HCT116 (cell line): Measurements from ENCODE around the gene ARHGAP21. TPM values are rescaled to one million over a fixed set of nuclear protein-coding genes. Genes with fewer than 3 reads are reported as not detected.

ENCODE experiments used
- ATAC-seq: fragments of 200-7000 bp; cut with Tn5 transposase; 2 replicates; pipeline ENCODE4 v1.9.1; 2020; ENCODE audit warnings: mild to moderate bottlenecking, moderate library complexity
- BruUV-seq: library from RNA; stranded (reverse); fragments of 400-500 nt; replicated peaks from 2 replicates; lab custom pipeline; 2021; lab: Mats Ljungman, UMichigan
- CTCF ChIA-PET: fragments of 300-600 bp; sonication (Branson Sonifier 250); formaldehyde crosslinking; loops from one replicate; lab custom pipeline; 2021; ENCODE audit warnings: antibody characterized with exemption; lab: Charles Lee
- POLR2A ChIA-PET: fragments of 300-600, 350-600 bp; sonication (Branson Sonifier 250); formaldehyde crosslinking; loops from one replicate; lab custom pipeline; 2021; ENCODE audit warnings: antibody characterized with exemption; lab: Charles Lee
- RAD21 ChIA-PET, 2 experiments: fragments of 300-600 bp; sonication (Branson Sonifier 250); formaldehyde crosslinking; loops; one replicate each; lab custom pipeline; 2023; ENCODE audit warnings: low total read pairs in 2 of 2; ENCODE audit not compliant: uncharacterized antibody in 2 of 2, unreplicated experiment in 2 of 2, low non-redundant PET in 1 of 2; lab: Charles Lee
- DNase-seq: peaks from one replicate; pipeline ENCODE4 v3.0.0-alpha.2; 2010; ENCODE audit warnings: low read depth, low spot score
- H2AFZ ChIP-seq: fragments of 200-600 bp; shearing (Covaris generic), sonication (generic); 2 replicates; pipeline ENCODE4 v1.6.1; 2017; ENCODE audit warnings: low read depth, mixed run types, mixed read lengths, antibody characterized with exemption, low read length; ENCODE audit not compliant: poor library complexity, severe bottlenecking
- H3K27ac ChIP-seq: 2 replicates; pipeline ENCODE4 v1.5.1; 2012; ENCODE audit warnings: low read depth, low read length
- H3K27me3 ChIP-seq: fragments of 200-600 bp; sonication (generic); 2 replicates; pipeline ENCODE4 v1.6.1; 2016; ENCODE audit warnings: mixed run types, low read length, mixed read lengths; ENCODE audit not compliant: insufficient read depth
- H3K36me3 ChIP-seq, 2 experiments: fragments of 200-500 bp in 1 of 2; fragments of 200-600 bp in 1 of 2; sonication (Bioruptor generic) in 1 of 2; sonication (generic) in 1 of 2; 2 replicates each; pipeline versions ENCODE4 v1.5.1 to v1.6.1; 2014 to 2016; ENCODE audit warnings: low read length in 2 of 2, inconsistent platforms in 1 of 2, mixed read lengths in 1 of 2, mixed run types in 1 of 2; ENCODE audit not compliant: insufficient read depth in 2 of 2, control insufficient read depth in 1 of 2
- H3K4me1 ChIP-seq, 2 experiments: fragments of 200-600 bp in 1 of 2; sonication (generic) in 1 of 2; 2 replicates each; pipeline versions ENCODE4 v1.5.1 to v1.6.1; 2012 to 2017; ENCODE audit warnings: low read length in 2 of 2, inconsistent platforms in 1 of 2, mild to moderate bottlenecking in 1 of 2, mixed read lengths in 1 of 2, mixed run types in 1 of 2, moderate library complexity in 1 of 2; ENCODE audit not compliant: insufficient read depth in 2 of 2, control insufficient read depth in 1 of 2
- H3K4me2 ChIP-seq: fragments of 200-600 bp; sonication (generic); 2 replicates; pipeline ENCODE4 v1.6.1; 2017; ENCODE audit warnings: mixed run types, low read length, mixed read lengths
- H3K4me3 ChIP-seq, 2 experiments: fragments of 200-600 bp in 1 of 2; sonication (generic) in 1 of 2; replicated peaks in 1 of 2; 2 replicates each; pipeline ENCODE4 v1.5.1; 2011 to 2016; ENCODE audit warnings: low read length in 2 of 2, control low read depth in 1 of 2, low read depth in 1 of 2, mild to moderate bottlenecking in 1 of 2, mixed read lengths in 1 of 2, mixed run types in 1 of 2
- H3K79me2 ChIP-seq: fragments of 200-600 bp; sonication (generic); 2 replicates; pipeline ENCODE4 v1.6.1; 2017; ENCODE audit warnings: mild to moderate bottlenecking, mixed run types, low read length, moderate library complexity, mixed read lengths; ENCODE audit not compliant: insufficient read depth
- H3K9ac ChIP-seq: fragments of 200-600 bp; sonication (generic); 2 replicates; pipeline ENCODE4 v1.6.1; 2016; ENCODE audit warnings: low read length, mixed read lengths
- H3K9me2 ChIP-seq: fragments of 200-600 bp; sonication (generic), shearing (Covaris generic); 2 replicates; pipeline ENCODE4 v1.6.1; 2017; ENCODE audit warnings: mixed run types, mild to moderate bottlenecking, moderate library complexity; ENCODE audit not compliant: insufficient read depth
- H3K9me3 ChIP-seq, 2 experiments: fragments of 200-500 bp in 1 of 2; fragments of 200-600 bp in 1 of 2; sonication (Bioruptor generic) in 1 of 2; sonication (generic) in 1 of 2; 2 replicates each; pipeline ENCODE4 v1.6.1; 2014 to 2017; ENCODE audit warnings: low read length in 2 of 2, mixed read lengths in 2 of 2, inconsistent platforms in 1 of 2, low read depth in 1 of 2, mild to moderate bottlenecking in 1 of 2, mixed run types in 1 of 2, moderate library complexity in 1 of 2; ENCODE audit not compliant: control insufficient read depth in 1 of 2, insufficient read depth in 1 of 2
- H4K20me1 ChIP-seq: fragments of 200-600 bp; sonication (generic), shearing (Covaris generic); 2 replicates; pipeline ENCODE4 v1.6.1; 2017; ENCODE audit warnings: mixed run types, mild to moderate bottlenecking, moderate library complexity; ENCODE audit not compliant: insufficient read depth
- FOSL1 ChIP-seq: IDR thresholded peaks from 2 replicates; pipeline ENCODE4 v1.6.1; 2012; ENCODE audit warnings: low read depth
- SIN3A ChIP-seq: IDR thresholded peaks from 2 replicates; pipeline ENCODE4 v1.6.1; 2012; ENCODE audit warnings: low read depth
- SP1 ChIP-seq: IDR thresholded peaks from 2 replicates; pipeline ENCODE4 v1.6.1; 2012; ENCODE audit warnings: low read depth
- SRF ChIP-seq: IDR thresholded peaks from 2 replicates; pipeline ENCODE4 v1.6.1; 2012; ENCODE audit warnings: low read depth
- YY1 ChIP-seq: IDR thresholded peaks from 2 replicates; pipeline ENCODE4 v1.6.1; 2011; ENCODE audit warnings: low read length, low read depth, moderate library complexity, mild to moderate bottlenecking; ENCODE audit not compliant: insufficient replicate concordance; ENCODE audit errors: extremely low read depth
- ZFX ChIP-seq: fragments of 450-650 bp; IDR thresholded peaks from 2 replicates; pipeline ENCODE4 v1.6.1; 2017
- intact Hi-C: fragments of 100-400 bp; cut with micrococcal nuclease; formaldehyde crosslinking; loops from 2 replicates; pipeline ENCODE4 v1.10.0; 2022
- total RNA-seq: library from RNA; stranded (reverse); gene quantifications from one replicate; pipeline ENCODE4 v1.2.1, GENCODE V29; 2021; ENCODE audit not compliant: unreplicated experiment
- TF ChIP-seq, protein P1 (sequence below), 3 experiments: fragments of 200-600 bp in 1 of 3; sonication (generic) in 1 of 3; IDR thresholded peaks in 2 of 3; conservative IDR thresholded peaks in 1 of 3; 2 replicates each; pipeline ENCODE4 v1.5.1; 2012 to 2017; ENCODE audit warnings: low read depth in 2 of 3, low read length in 2 of 3, antibody characterized with exemption in 1 of 3, borderline replicate concordance in 1 of 3, control low read depth in 1 of 3, mild to moderate bottlenecking in 1 of 3, mixed read lengths in 1 of 3, mixed run types in 1 of 3, moderate library complexity in 1 of 3; ENCODE audit not compliant: insufficient read depth in 1 of 3
- TF ChIP-seq, protein P2 (sequence below): IDR thresholded peaks from 2 replicates; pipeline ENCODE4 v1.6.1; 2012
- TF ChIP-seq, protein P3 (sequence below): IDR thresholded peaks from 2 replicates; pipeline ENCODE4 v1.6.1; 2012; ENCODE audit warnings: low read depth

Gene ARHGAP21
- total RNA-seq, 1 experiment from 2014 or later: 47.7 TPM

DNA sequence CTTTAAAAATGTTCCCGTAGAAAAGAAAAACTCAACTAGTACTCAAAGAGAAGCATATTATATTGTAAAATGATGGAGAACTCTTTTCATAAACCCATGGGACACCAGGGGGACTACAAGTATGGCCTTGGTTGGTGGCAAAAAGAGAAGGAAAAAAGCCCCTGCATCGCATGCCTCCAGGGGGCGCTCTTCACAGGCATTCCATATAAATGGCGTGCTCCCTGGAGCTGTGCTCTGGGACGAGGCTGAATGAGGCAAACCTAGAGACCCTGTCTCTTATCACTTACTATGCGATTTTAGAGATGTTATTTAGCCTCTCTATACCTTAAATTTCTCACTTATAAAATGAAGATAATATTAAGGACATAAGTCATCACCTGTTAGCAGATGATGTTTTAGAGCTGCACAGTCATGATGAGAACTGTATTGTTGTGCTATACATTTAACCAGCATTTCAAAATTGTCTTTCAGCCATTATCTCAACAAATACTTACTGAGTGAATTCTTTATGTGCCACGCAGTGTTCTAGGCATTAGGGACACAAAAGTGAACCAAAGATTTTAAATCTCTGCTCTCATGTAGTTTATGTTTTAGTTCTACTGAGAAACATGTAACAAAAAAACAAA is 105.8 kb downstream of the ARHGAP21 start (continued):
- TF ChIP-seq, protein P1, sequence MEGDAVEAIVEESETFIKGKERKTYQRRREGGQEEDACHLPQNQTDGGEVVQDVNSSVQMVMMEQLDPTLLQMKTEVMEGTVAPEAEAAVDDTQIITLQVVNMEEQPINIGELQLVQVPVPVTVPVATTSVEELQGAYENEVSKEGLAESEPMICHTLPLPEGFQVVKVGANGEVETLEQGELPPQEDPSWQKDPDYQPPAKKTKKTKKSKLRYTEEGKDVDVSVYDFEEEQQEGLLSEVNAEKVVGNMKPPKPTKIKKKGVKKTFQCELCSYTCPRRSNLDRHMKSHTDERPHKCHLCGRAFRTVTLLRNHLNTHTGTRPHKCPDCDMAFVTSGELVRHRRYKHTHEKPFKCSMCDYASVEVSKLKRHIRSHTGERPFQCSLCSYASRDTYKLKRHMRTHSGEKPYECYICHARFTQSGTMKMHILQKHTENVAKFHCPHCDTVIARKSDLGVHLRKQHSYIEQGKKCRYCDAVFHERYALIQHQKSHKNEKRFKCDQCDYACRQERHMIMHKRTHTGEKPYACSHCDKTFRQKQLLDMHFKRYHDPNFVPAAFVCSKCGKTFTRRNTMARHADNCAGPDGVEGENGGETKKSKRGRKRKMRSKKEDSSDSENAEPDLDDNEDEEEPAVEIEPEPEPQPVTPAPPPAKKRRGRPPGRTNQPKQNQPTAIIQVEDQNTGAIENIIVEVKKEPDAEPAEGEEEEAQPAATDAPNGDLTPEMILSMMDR (IDR thresholded peaks at IDR 0.05 in 2 of 3, conservative IDR thresholded peaks at IDR 0.05 in 1 of 3; ENCODE audit: borderline replicate concordance in 1 of 3, insufficient read depth in 1 of 3, low read depth in 2 of 3, low read length in 2 of 3): peak; percentile 67 to 96 (median 95); a peak in 5 of 6 replicates
- peak; percentile 27 for TF ChIP-seq YY1
- TF ChIP-seq FOSL1: no peak

DNA sequence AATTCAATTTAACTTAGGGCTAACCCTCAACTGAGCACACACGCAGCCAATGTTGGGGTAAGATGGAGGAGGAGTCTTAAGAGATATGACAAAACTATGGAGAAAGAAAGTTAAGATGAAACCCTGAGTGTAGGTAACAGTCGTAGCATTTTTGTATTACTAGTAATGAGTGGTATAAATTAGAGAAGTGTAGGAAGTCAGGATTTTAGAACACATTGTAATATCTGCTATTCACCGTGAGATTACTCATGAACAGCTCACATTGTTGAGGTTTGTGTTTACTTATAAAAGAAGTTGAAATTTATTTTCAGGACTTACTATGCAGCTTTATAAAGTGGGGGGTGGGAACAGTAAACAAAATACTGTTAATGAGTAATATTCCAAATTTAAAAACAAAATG is 107.2 kb downstream of the ARHGAP21 start:
- RAD21 ChIA-PET: no interaction called here

More for the DNA sequence above, 107.2 kb downstream of the ARHGAP21 start:
- Histone ChIP-seq H3K27me3 (no peaks in the 10 kb centered on the region), H2AFZ (no peak overlapping the region), H3K9me2 (no peaks in the 10 kb centered on the region), H3K36me3 (peaks cover 0 to 2% of the 10 kb centered on the region in 2 experiments; a peak in 1 of 4 replicates), H3K4me3 (no peak overlapping the region), H3K9ac (no peak overlapping the region), H3K4me1 (peaks cover 0 to 9% of the 10 kb centered on the region in 2 experiments; a peak in 1 of 4 replicates), H4K20me1 (no peaks in the 10 kb centered on the region), H3K79me2 (no peaks in the 10 kb centered on the region), H3K9me3 (no peaks in the 10 kb centered on the region), H3K27ac (no peak overlapping the region), H3K4me2 (no peak overlapping the region)
- ATAC-seq (no peak), DNase-seq (no peak)
- intact Hi-C loops: no loop called here
- TF ChIP-seq ZFX (no peak), SIN3A (no peak), SP1 (no peak), SRF (no peak)
- TF ChIP-seq, protein P2, sequence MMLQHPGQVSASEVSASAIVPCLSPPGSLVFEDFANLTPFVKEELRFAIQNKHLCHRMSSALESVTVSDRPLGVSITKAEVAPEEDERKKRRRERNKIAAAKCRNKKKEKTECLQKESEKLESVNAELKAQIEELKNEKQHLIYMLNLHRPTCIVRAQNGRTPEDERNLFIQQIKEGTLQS: no peak
- TF ChIP-seq, protein P3, sequence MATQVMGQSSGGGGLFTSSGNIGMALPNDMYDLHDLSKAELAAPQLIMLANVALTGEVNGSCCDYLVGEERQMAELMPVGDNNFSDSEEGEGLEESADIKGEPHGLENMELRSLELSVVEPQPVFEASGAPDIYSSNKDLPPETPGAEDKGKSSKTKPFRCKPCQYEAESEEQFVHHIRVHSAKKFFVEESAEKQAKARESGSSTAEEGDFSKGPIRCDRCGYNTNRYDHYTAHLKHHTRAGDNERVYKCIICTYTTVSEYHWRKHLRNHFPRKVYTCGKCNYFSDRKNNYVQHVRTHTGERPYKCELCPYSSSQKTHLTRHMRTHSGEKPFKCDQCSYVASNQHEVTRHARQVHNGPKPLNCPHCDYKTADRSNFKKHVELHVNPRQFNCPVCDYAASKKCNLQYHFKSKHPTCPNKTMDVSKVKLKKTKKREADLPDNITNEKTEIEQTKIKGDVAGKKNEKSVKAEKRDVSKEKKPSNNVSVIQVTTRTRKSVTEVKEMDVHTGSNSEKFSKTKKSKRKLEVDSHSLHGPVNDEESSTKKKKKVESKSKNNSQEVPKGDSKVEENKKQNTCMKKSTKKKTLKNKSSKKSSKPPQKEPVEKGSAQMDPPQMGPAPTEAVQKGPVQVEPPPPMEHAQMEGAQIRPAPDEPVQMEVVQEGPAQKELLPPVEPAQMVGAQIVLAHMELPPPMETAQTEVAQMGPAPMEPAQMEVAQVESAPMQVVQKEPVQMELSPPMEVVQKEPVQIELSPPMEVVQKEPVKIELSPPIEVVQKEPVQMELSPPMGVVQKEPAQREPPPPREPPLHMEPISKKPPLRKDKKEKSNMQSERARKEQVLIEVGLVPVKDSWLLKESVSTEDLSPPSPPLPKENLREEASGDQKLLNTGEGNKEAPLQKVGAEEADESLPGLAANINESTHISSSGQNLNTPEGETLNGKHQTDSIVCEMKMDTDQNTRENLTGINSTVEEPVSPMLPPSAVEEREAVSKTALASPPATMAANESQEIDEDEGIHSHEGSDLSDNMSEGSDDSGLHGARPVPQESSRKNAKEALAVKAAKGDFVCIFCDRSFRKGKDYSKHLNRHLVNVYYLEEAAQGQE: no peak
- CTCF ChIA-PET: interaction anchor here (1.8 kb wide), 1 partner anchor 373 kb away, joined by 6 read pairs; no protein-coding TSS in a partner anchor
- POLR2A ChIA-PET: interaction anchor here (0.5 kb wide), 1 partner anchor 405 kb away, joined by 3 read pairs; no protein-coding TSS in a partner anchor
- no TSS peak for BruUV-seq
